OCI-LY3 (cell line): Measurements from ENCODE around the gene TMEM132D.

ENCODE experiments used
- H2AFZ ChIP-seq: fragments of 200-600, 300-600 bp; shearing (Covaris generic); 2 replicates; pipeline ENCODE4 v1.6.0; 2014; ENCODE audit warnings: antibody characterized with exemption, low read depth, low read length
- H3K27ac ChIP-seq: fragments of 200-600, 300-600 bp; sonication (generic); 2 replicates; pipeline ENCODE4 v1.5.1; 2014; ENCODE audit warnings: mild to moderate bottlenecking, low read length, moderate library complexity, mixed read lengths
- H3K27me3 ChIP-seq: fragments of 200-600, 300-600 bp; sonication (generic); 2 replicates; pipeline ENCODE4 v1.6.1; 2014; ENCODE audit warnings: low read depth, low read length, mixed read lengths
- H3K36me3 ChIP-seq: fragments of 200-600, 300-600 bp; sonication (generic); replicated peaks from 2 replicates; pipeline ENCODE3; 2014; ENCODE audit warnings: low read depth, low read length, mixed read lengths
- H3K4me1 ChIP-seq: fragments of 300-600, 200-600 bp; sonication (generic); 2 replicates; pipeline ENCODE4 v1.6.1; 2014; ENCODE audit warnings: low read length, mixed read lengths
- H3K4me2 ChIP-seq: fragments of 200-600, 300-600 bp; sonication (generic); 2 replicates; pipeline ENCODE4 v1.6.1; 2014; ENCODE audit warnings: low read length, mixed read lengths
- H3K4me3 ChIP-seq: fragments of 300-600, 200-600 bp; sonication (generic); 2 replicates; pipeline ENCODE4 v1.5.1; 2014; ENCODE audit warnings: antibody characterized with exemption, mild to moderate bottlenecking, low read length, moderate library complexity
- H3K79me2 ChIP-seq: fragments of 300-600, 200-600 bp; shearing (Covaris generic); 2 replicates; pipeline ENCODE4 v1.6.1; 2014; ENCODE audit warnings: mild to moderate bottlenecking, low read length, mixed read lengths
- H3K9ac ChIP-seq: fragments of 300-600, 200-600 bp; shearing (Covaris generic); 2 replicates; pipeline ENCODE4 v1.6.0; 2014; ENCODE audit warnings: mild to moderate bottlenecking, low read length, moderate library complexity
- H3K9me3 ChIP-seq: fragments of 200-600, 300-600 bp; shearing (Covaris generic); 2 replicates; pipeline ENCODE4 v1.6.1; 2014; ENCODE audit warnings: low read length, mixed read lengths; ENCODE audit not compliant: insufficient read depth
- H4K20me1 ChIP-seq: fragments of 200-600, 300-600 bp; sonication (generic); 2 replicates; pipeline ENCODE4 v1.6.1; 2016; ENCODE audit warnings: low read length, mixed read lengths; ENCODE audit not compliant: insufficient read depth
- CTCF ChIP-seq: fragments of 200-600, 300-600 bp; sonication (generic); IDR thresholded peaks from 2 replicates; pipeline ENCODE4 v1.5.1; 2014; ENCODE audit warnings: antibody characterized with exemption, low read length, low read depth
- EZH2phosphoT487 ChIP-seq: fragments of 200-600 bp; shearing (Covaris generic); IDR thresholded peaks from 2 replicates; pipeline ENCODE4 v1.6.1; 2018; ENCODE audit warnings: antibody characterized with exemption, mixed run types, low read depth

Gene TMEM132D

GRCh38 chr12:129564768-129565167 lies 339.1 kb downstream of the TMEM132D start:
- Histone ChIP-seq H3K4me2 (no peak overlapping the region), H3K9ac (no peak overlapping the region), H4K20me1 (no peaks in the 10 kb centered on the region), H3K9me3 (no peaks in the 10 kb centered on the region), H3K36me3 (no peaks in the 10 kb centered on the region), H2AFZ (no peak overlapping the region), H3K79me2 (no peaks in the 10 kb centered on the region), H3K27me3 (no peaks in the 10 kb centered on the region), H3K27ac (no peak overlapping the region), H3K4me3 (no peak overlapping the region), H3K4me1 (no peaks in the 10 kb centered on the region)
- no peak for TF ChIP-seq EZH2phosphoT487
- no peak for TF ChIP-seq CTCF

GRCh38 chr12:129563266-129563665 lies 340.6 kb downstream of the TMEM132D start:
- H3K4me2 ChIP-seq: no peak overlapping the region
- TF ChIP-seq CTCF: no peak
- TF ChIP-seq EZH2phosphoT487: no peak
- no peak overlapping the region for H3K9ac ChIP-seq
- H3K27ac ChIP-seq: no peak overlapping the region
- H3K27me3 ChIP-seq: no peaks in the 10 kb centered on the region
- no peaks in the 10 kb centered on the region for H3K36me3 ChIP-seq
- no peak overlapping the region for H2AFZ ChIP-seq
- no peaks in the 10 kb centered on the region for H3K79me2 ChIP-seq
- no peaks in the 10 kb centered on the region for H3K4me1 ChIP-seq
- H3K4me3 ChIP-seq: no peak overlapping the region
- H3K9me3 ChIP-seq: no peaks in the 10 kb centered on the region
- no peaks in the 10 kb centered on the region for H4K20me1 ChIP-seq

GRCh38 chr12:129561304-129561703 lies 342.5 kb downstream of the TMEM132D start:
- Histone ChIP-seq H3K9ac (no peak overlapping the region), H3K4me3 (no peak overlapping the region), H3K27ac (no peak overlapping the region), H4K20me1 (no peaks in the 10 kb centered on the region), H3K4me1 (no peaks in the 10 kb centered on the region), H3K9me3 (no peaks in the 10 kb centered on the region), H3K36me3 (no peaks in the 10 kb centered on the region), H2AFZ (no peak overlapping the region), H3K4me2 (no peak overlapping the region), H3K79me2 (no peaks in the 10 kb centered on the region), H3K27me3 (no peaks in the 10 kb centered on the region)
- TF ChIP-seq CTCF: no peak
- no peak for TF ChIP-seq EZH2phosphoT487

GRCh38 chr12:129559776-129560175 lies 344.0 kb downstream of the TMEM132D start:
- no peak overlapping the region for H3K9ac ChIP-seq
- H3K9me3 ChIP-seq: no peaks in the 10 kb centered on the region
- no peak overlapping the region for H2AFZ ChIP-seq
- H3K79me2 ChIP-seq: no peaks in the 10 kb centered on the region
- no peak overlapping the region for H3K4me2 ChIP-seq
- H3K36me3 ChIP-seq: no peaks in the 10 kb centered on the region
- no peak overlapping the region for H3K4me3 ChIP-seq
- TF ChIP-seq CTCF: no peak
- H3K27me3 ChIP-seq: no peaks in the 10 kb centered on the region
- H3K4me1 ChIP-seq: no peaks in the 10 kb centered on the region
- no peak overlapping the region for H3K27ac ChIP-seq
- H4K20me1 ChIP-seq: no peaks in the 10 kb centered on the region
